Measurements from ENCODE around the gene ATP1B1. TPM values are rescaled to one million over a fixed set of nuclear protein-coding genes. Genes with fewer than 3 reads are reported as not detected.

The ATP1B1 gene
- total and polyA plus RNA-seq, 2 of the 8 experiments (the other 6 are each of a cell fraction or from before 2014, with no cell fraction given), result 16.3 to 76.5 TPM

DNA sequence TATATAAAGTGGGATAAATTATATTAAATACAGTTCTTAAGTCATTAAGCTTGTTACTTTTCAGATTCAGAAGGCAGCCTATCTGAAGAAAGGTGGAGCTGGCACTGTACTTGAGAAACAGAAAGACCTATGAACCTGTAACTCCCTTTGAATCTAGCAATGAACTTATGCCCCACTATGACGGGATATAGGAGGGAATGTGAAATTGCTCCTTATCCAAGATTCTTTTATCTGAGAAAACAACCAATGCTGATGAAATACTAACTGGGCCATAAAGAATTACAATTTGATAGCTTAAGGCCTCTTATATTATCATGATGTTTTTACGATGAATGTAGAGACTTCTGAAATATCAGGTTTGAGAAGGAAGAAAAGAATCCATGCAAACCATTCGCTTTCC is 50.1 kb downstream of the ATP1B1 start:
- Histone ChIP-seq H3K23ac (ENCODE audit: insufficient read length) (no peak overlapping the region), H3K79me1 (ENCODE audit: low read depth, low read length) (no peaks in the 10 kb centered on the region), H3K18ac (ENCODE audit: extremely low read depth, low read length) (no peak overlapping the region), H3K4ac (replicated peaks; ENCODE audit: insufficient read length, low read depth, low read length) (no peak overlapping the region), H3K36me3 (ENCODE audit: control insufficient read depth in 2 of 4, insufficient read depth in 4 of 4, low read length in 3 of 4) (no peaks in the 10 kb centered on the region), H3K23me2 (ENCODE audit: low read depth, low read length) (no peaks in the 10 kb centered on the region), H3K4me3 (ENCODE audit: extremely low read depth in 1 of 4, insufficient read depth in 2 of 4, low read depth in 3 of 4, low read length in 4 of 4) (no peak overlapping the region), H4K8ac (ENCODE audit: extremely low read depth, insufficient read depth, low read length) (no peak overlapping the region), H4K5ac (ENCODE audit: insufficient read length, low read depth, low read length) (no peak overlapping the region), H2BK12ac (ENCODE audit: low read depth, low read length) (no peak overlapping the region), H2BK5ac (ENCODE audit: low read depth, low read length) (no peak overlapping the region), H3K9me3 (ENCODE audit: insufficient read depth in 2 of 2, low read depth in 1 of 2, low read length in 1 of 2) (no peaks in the 10 kb centered on the region), H4K20me1 (replicated peaks in 1 of 2; ENCODE audit: control insufficient read depth in 1 of 2, insufficient read depth in 2 of 2, low read length in 2 of 2) (no peaks in the 10 kb centered on the region), H4K91ac (replicated peaks; ENCODE audit: insufficient read length, low read length) (no peak overlapping the region), H3K9ac (replicated peaks in 1 of 4; ENCODE audit: extremely low read depth in 1 of 4, low read depth in 3 of 4, low read length in 3 of 4) (no peak overlapping the region), H3K56ac (replicated peaks; ENCODE audit: insufficient read length, low read depth, low read length) (no peak overlapping the region), H3K14ac (ENCODE audit: insufficient read length) (no peak overlapping the region), H2BK20ac (ENCODE audit: low read length) (no peak overlapping the region), H3K4me1 (replicated peaks in 1 of 4; ENCODE audit: control insufficient read depth in 3 of 4, insufficient read depth in 4 of 4, low read length in 3 of 4) (peaks cover 0 to 3% (median 0%) of the 10 kb centered on the region in 4 experiments; a peak in 1 of 7 replicates), H2BK15ac (ENCODE audit: low read length) (no peak overlapping the region), H2AK5ac (ENCODE audit: low read depth, low read length) (no peak overlapping the region), H3K79me2 (ENCODE audit: control insufficient read depth in 1 of 2, insufficient read depth in 2 of 2, low read length in 2 of 2) (no peaks in the 10 kb centered on the region), H2BK120ac (replicated peaks; ENCODE audit: low read depth, low read length) (no peak overlapping the region), H3K27ac (ENCODE audit: low read depth, low read length) (no peak overlapping the region), H3K27me3 (replicated peaks in 1 of 4; ENCODE audit: control insufficient read depth in 3 of 4, extremely low read depth in 1 of 4, insufficient read depth in 3 of 4, low read length in 3 of 4) (peaks cover 0 to 1% (median 0%) of the 10 kb centered on the region in 4 experiments; a peak in 1 of 7 replicates), H2AFZ (ENCODE audit: low read length) (no peak overlapping the region), H3K4me2 (ENCODE audit: insufficient read depth in 1 of 2, low read depth in 2 of 2, low read length in 2 of 2) (no peak overlapping the region)
- ChIA-PET CTCF (ENCODE audit: partially characterized antibody) (interaction anchor here (0.8 kb wide), 1 partner anchor 18 kb away, joined by 3 read pairs; no protein-coding TSS in a partner anchor), POLR2A (ENCODE audit: partially characterized antibody) (no interaction called here)
- DNase-seq (ENCODE audit: low read depth in 1 of 2, low spot score in 2 of 2) (no peak), FAIRE-seq (no peak)
- WGBS, 2 experiments (ENCODE audit: extremely low coverage in 1 of 2, insufficient coverage in 1 of 2, insufficient read length in 1 of 2, insufficient replicate concordance in 2 of 2, low coverage in 1 of 2, low lambda C conversion rate in 2 of 2, missing lambda C conversion rate in 1 of 2), result 83% methylated on average over 3 of the region's 3 CpGs; no CpG with 5 or more reads in 1 of the 2 experiments
- TF ChIP-seq YY1 (IDR thresholded peaks at IDR 0.05; ENCODE audit: low read depth, low read length) (no peak), BRCA1 (IDR thresholded peaks at IDR 0.05; ENCODE audit: low read depth, low read length) (no peak), HDAC2 (IDR thresholded peaks at IDR 0.05; ENCODE audit: borderline replicate concordance in 1 of 2, low read depth in 2 of 2, low read length in 2 of 2) (no peak), RXRA (IDR thresholded peaks at IDR 0.05; ENCODE audit: insufficient read depth, low read depth, low read length) (no peak), EGR1 (IDR thresholded peaks at IDR 0.05; ENCODE audit: borderline replicate concordance, low read depth, low read length) (no peak), SIN3A (conservative IDR thresholded peaks at IDR 0.05 in 1 of 2, IDR thresholded peaks at IDR 0.05 in 1 of 2; ENCODE audit: low read depth in 1 of 2, low read length in 2 of 2) (no peak), SIX5 (IDR thresholded peaks at IDR 0.05; ENCODE audit: low read depth, low read length) (no peak), SP2 (IDR thresholded peaks at IDR 0.05; ENCODE audit: low read length) (no peak)
- TF ChIP-seq, protein P1, sequence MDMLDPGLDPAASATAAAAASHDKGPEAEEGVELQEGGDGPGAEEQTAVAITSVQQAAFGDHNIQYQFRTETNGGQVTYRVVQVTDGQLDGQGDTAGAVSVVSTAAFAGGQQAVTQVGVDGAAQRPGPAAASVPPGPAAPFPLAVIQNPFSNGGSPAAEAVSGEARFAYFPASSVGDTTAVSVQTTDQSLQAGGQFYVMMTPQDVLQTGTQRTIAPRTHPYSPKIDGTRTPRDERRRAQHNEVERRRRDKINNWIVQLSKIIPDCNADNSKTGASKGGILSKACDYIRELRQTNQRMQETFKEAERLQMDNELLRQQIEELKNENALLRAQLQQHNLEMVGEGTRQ (IDR thresholded peaks at IDR 0.05; ENCODE audit: low read length), result no peak
- TF ChIP-seq, protein P2, sequence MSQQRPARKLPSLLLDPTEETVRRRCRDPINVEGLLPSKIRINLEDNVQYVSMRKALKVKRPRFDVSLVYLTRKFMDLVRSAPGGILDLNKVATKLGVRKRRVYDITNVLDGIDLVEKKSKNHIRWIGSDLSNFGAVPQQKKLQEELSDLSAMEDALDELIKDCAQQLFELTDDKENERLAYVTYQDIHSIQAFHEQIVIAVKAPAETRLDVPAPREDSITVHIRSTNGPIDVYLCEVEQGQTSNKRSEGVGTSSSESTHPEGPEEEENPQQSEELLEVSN (IDR thresholded peaks at IDR 0.05), result no peak
- TF ChIP-seq, protein P3, sequence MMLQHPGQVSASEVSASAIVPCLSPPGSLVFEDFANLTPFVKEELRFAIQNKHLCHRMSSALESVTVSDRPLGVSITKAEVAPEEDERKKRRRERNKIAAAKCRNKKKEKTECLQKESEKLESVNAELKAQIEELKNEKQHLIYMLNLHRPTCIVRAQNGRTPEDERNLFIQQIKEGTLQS (IDR thresholded peaks at IDR 0.05; ENCODE audit: insufficient read depth, low read depth, low read length), result no peak

All from H1 (cell line).